SK-N-MC (cell line): ENCODE data around the gene IL17RC.

Experiments
- EZH2 ChIP-seq: fragments of 200-600 bp; sonication (generic); IDR thresholded peaks from one replicate; pipeline ENCODE4 v1.6.1; 2017; ENCODE audit warnings: antibody characterized with exemption
- POLR2AphosphoS5 ChIP-seq: IDR thresholded peaks from 2 replicates; pipeline ENCODE4 v1.6.1; 2012; ENCODE audit warnings: mild to moderate bottlenecking, low read depth, low read length, borderline replicate concordance

- TF ChIP-seq POLR2AphosphoS5: no peak
- TF ChIP-seq EZH2: no peak
Observed at GRCh38 chr3:9976721-9977709, 60.1 kb downstream of the IL17RC start.
